HCT116 (cell line): ENCODE measurements around the gene EIF3F. TPM values are rescaled to one million over a fixed set of nuclear protein-coding genes. Genes with fewer than 3 reads are reported as not detected.

Experiments
- ATAC-seq: fragments of 200-7000 bp; cut with Tn5 transposase; 2 replicates; pipeline ENCODE4 v1.9.1; 2020; ENCODE audit warnings: mild to moderate bottlenecking, moderate library complexity
- BruUV-seq: library from RNA; stranded (reverse); fragments of 400-500 nt; replicated peaks from 2 replicates; lab custom pipeline; 2021; lab: Mats Ljungman, UMichigan
- CTCF ChIA-PET: fragments of 300-600 bp; sonication (Branson Sonifier 250); formaldehyde crosslinking; loops from one replicate; lab custom pipeline; 2021; ENCODE audit warnings: antibody characterized with exemption; lab: Charles Lee
- POLR2A ChIA-PET: fragments of 300-600, 350-600 bp; sonication (Branson Sonifier 250); formaldehyde crosslinking; loops from one replicate; lab custom pipeline; 2021; ENCODE audit warnings: antibody characterized with exemption; lab: Charles Lee
- RAD21 ChIA-PET, 2 experiments: fragments of 300-600 bp; sonication (Branson Sonifier 250); formaldehyde crosslinking; loops; one replicate each; lab custom pipeline; 2023; ENCODE audit warnings: low total read pairs in 2 of 2; ENCODE audit not compliant: uncharacterized antibody in 2 of 2, unreplicated experiment in 2 of 2, low non-redundant PET in 1 of 2; lab: Charles Lee
- DNase-seq: peaks from one replicate; pipeline ENCODE4 v3.0.0-alpha.2; 2010; ENCODE audit warnings: low read depth, low spot score
- H2AFZ ChIP-seq: fragments of 200-600 bp; shearing (Covaris generic), sonication (generic); 2 replicates; pipeline ENCODE4 v1.6.1; 2017; ENCODE audit warnings: low read depth, mixed run types, mixed read lengths, antibody characterized with exemption, low read length; ENCODE audit not compliant: poor library complexity, severe bottlenecking
- H3K27ac ChIP-seq: 2 replicates; pipeline ENCODE4 v1.5.1; 2012; ENCODE audit warnings: low read depth, low read length
- H3K27me3 ChIP-seq: fragments of 200-600 bp; sonication (generic); 2 replicates; pipeline ENCODE4 v1.6.1; 2016; ENCODE audit warnings: mixed run types, low read length, mixed read lengths; ENCODE audit not compliant: insufficient read depth
- H3K36me3 ChIP-seq, 2 experiments: fragments of 200-500 bp in 1 of 2; fragments of 200-600 bp in 1 of 2; sonication (Bioruptor generic) in 1 of 2; sonication (generic) in 1 of 2; 2 replicates each; pipeline versions ENCODE4 v1.5.1 to v1.6.1; 2014 to 2016; ENCODE audit warnings: low read length in 2 of 2, inconsistent platforms in 1 of 2, mixed read lengths in 1 of 2, mixed run types in 1 of 2; ENCODE audit not compliant: insufficient read depth in 2 of 2, control insufficient read depth in 1 of 2
- H3K4me1 ChIP-seq, 2 experiments: fragments of 200-600 bp in 1 of 2; sonication (generic) in 1 of 2; 2 replicates each; pipeline versions ENCODE4 v1.5.1 to v1.6.1; 2012 to 2017; ENCODE audit warnings: low read length in 2 of 2, inconsistent platforms in 1 of 2, mild to moderate bottlenecking in 1 of 2, mixed read lengths in 1 of 2, mixed run types in 1 of 2, moderate library complexity in 1 of 2; ENCODE audit not compliant: insufficient read depth in 2 of 2, control insufficient read depth in 1 of 2
- H3K4me2 ChIP-seq: fragments of 200-600 bp; sonication (generic); 2 replicates; pipeline ENCODE4 v1.6.1; 2017; ENCODE audit warnings: mixed run types, low read length, mixed read lengths
- H3K4me3 ChIP-seq, 2 experiments: fragments of 200-600 bp in 1 of 2; sonication (generic) in 1 of 2; replicated peaks in 1 of 2; 2 replicates each; pipeline ENCODE4 v1.5.1; 2011 to 2016; ENCODE audit warnings: low read length in 2 of 2, control low read depth in 1 of 2, low read depth in 1 of 2, mild to moderate bottlenecking in 1 of 2, mixed read lengths in 1 of 2, mixed run types in 1 of 2
- H3K79me2 ChIP-seq: fragments of 200-600 bp; sonication (generic); 2 replicates; pipeline ENCODE4 v1.6.1; 2017; ENCODE audit warnings: mild to moderate bottlenecking, mixed run types, low read length, moderate library complexity, mixed read lengths; ENCODE audit not compliant: insufficient read depth
- H3K9ac ChIP-seq: fragments of 200-600 bp; sonication (generic); 2 replicates; pipeline ENCODE4 v1.6.1; 2016; ENCODE audit warnings: low read length, mixed read lengths
- H3K9me2 ChIP-seq: fragments of 200-600 bp; sonication (generic), shearing (Covaris generic); 2 replicates; pipeline ENCODE4 v1.6.1; 2017; ENCODE audit warnings: mixed run types, mild to moderate bottlenecking, moderate library complexity; ENCODE audit not compliant: insufficient read depth
- H3K9me3 ChIP-seq, 2 experiments: fragments of 200-500 bp in 1 of 2; fragments of 200-600 bp in 1 of 2; sonication (Bioruptor generic) in 1 of 2; sonication (generic) in 1 of 2; 2 replicates each; pipeline ENCODE4 v1.6.1; 2014 to 2017; ENCODE audit warnings: low read length in 2 of 2, mixed read lengths in 2 of 2, inconsistent platforms in 1 of 2, low read depth in 1 of 2, mild to moderate bottlenecking in 1 of 2, mixed run types in 1 of 2, moderate library complexity in 1 of 2; ENCODE audit not compliant: control insufficient read depth in 1 of 2, insufficient read depth in 1 of 2
- H4K20me1 ChIP-seq: fragments of 200-600 bp; sonication (generic), shearing (Covaris generic); 2 replicates; pipeline ENCODE4 v1.6.1; 2017; ENCODE audit warnings: mixed run types, mild to moderate bottlenecking, moderate library complexity; ENCODE audit not compliant: insufficient read depth
- ELF1 ChIP-seq: IDR thresholded peaks from 2 replicates; pipeline ENCODE4 v1.6.1; 2012; ENCODE audit warnings: low read depth, borderline replicate concordance
- POLR2A ChIP-seq: IDR thresholded peaks from 2 replicates; pipeline ENCODE4 v1.7.0; 2011; ENCODE audit warnings: borderline replicate concordance; ENCODE audit not compliant: insufficient read depth, insufficient read length; ENCODE audit errors: extremely low read depth
- POLR2AphosphoS5 ChIP-seq: IDR thresholded peaks from 2 replicates; pipeline ENCODE4 v1.6.1; 2011; ENCODE audit warnings: mild to moderate bottlenecking, low read depth, low read length, moderate library complexity
- RAD21 ChIP-seq: IDR thresholded peaks from 2 replicates; pipeline ENCODE4 v1.6.1; 2012; ENCODE audit warnings: low read depth, mild to moderate bottlenecking
- SIN3A ChIP-seq: IDR thresholded peaks from 2 replicates; pipeline ENCODE4 v1.6.1; 2012; ENCODE audit warnings: low read depth
- TCF7L2 ChIP-seq: IDR thresholded peaks from 2 replicates; pipeline ENCODE4 v1.7.0; 2011; ENCODE audit warnings: borderline replicate concordance, inconsistent platforms; ENCODE audit not compliant: insufficient read depth, insufficient read length; ENCODE audit errors: extremely low read depth
- ZFX ChIP-seq: fragments of 450-650 bp; IDR thresholded peaks from 2 replicates; pipeline ENCODE4 v1.6.1; 2017
- intact Hi-C: fragments of 100-400 bp; cut with micrococcal nuclease; formaldehyde crosslinking; loops from 2 replicates; pipeline ENCODE4 v1.10.0; 2022
- total RNA-seq: library from RNA; stranded (reverse); gene quantifications from one replicate; pipeline ENCODE4 v1.2.1, GENCODE V29; 2021; ENCODE audit not compliant: unreplicated experiment
- TF ChIP-seq, protein P1 (sequence below): IDR thresholded peaks from 2 replicates; pipeline ENCODE4 v1.6.1; 2012
- TF ChIP-seq, protein P2 (sequence below): IDR thresholded peaks from 2 replicates; pipeline ENCODE4 v1.6.1; 2012; ENCODE audit warnings: low read depth
- TF ChIP-seq, protein P3 (sequence below), 3 experiments: fragments of 200-600 bp in 1 of 3; sonication (generic) in 1 of 3; IDR thresholded peaks in 2 of 3; conservative IDR thresholded peaks in 1 of 3; 2 replicates each; pipeline ENCODE4 v1.5.1; 2012 to 2017; ENCODE audit warnings: low read depth in 2 of 3, low read length in 2 of 3, antibody characterized with exemption in 1 of 3, borderline replicate concordance in 1 of 3, control low read depth in 1 of 3, mild to moderate bottlenecking in 1 of 3, mixed read lengths in 1 of 3, mixed run types in 1 of 3, moderate library complexity in 1 of 3; ENCODE audit not compliant: insufficient read depth in 1 of 3

Gene EIF3F
- total RNA-seq, 1 experiment from 2014 or later = 313 TPM

DNA sequence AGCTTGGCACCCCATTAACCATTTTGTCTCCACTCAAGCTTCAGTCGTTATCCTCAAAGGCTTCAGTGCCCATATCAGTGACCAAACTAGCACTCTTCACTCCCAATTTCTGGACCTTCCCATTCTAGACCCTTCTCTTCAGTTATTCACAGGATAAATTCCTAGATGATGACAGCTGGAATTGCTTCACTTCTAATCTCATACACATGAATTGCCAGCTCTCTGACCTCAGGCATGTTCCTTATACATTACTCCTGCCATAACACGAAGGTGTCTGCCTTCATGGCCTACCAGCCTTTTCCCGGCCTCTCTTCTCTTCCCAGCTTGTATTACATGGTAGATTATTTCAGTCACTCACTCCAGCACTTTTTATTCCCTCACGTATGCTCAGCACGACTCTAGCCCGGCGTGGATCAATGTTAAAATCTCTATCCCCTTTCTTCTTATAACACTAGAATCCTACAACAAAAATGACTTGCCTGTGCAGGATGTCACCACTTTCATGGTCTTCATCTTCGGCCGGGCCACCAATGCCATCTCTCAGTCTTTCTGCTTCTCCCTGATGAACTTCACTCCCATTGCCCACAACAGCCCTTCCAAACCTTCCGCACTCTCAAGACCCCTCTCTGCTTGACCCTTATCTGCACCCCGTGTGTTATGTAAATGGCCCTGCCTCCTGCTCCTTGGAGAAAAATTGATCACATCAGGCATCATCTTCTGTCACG lies 36.9 kb downstream of the EIF3F start:
- no peak overlapping the region for H3K4me2 ChIP-seq
- RAD21 ChIA-PET = no interaction called here
- BruUV-seq = no TSS peak
- no peaks in the 10 kb centered on the region for H3K9me2 ChIP-seq
- no peaks in the 10 kb centered on the region for H3K4me1 ChIP-seq
- H3K27me3 ChIP-seq = no peaks in the 10 kb centered on the region
- H2AFZ ChIP-seq = no peak overlapping the region
- no peaks in the 10 kb centered on the region for H3K36me3 ChIP-seq
- no peaks in the 10 kb centered on the region for H4K20me1 ChIP-seq
- H3K79me2 ChIP-seq = no peaks in the 10 kb centered on the region
- no peak for TF ChIP-seq RAD21
- no peak for TF ChIP-seq POLR2AphosphoS5
- TF ChIP-seq, protein P1, sequence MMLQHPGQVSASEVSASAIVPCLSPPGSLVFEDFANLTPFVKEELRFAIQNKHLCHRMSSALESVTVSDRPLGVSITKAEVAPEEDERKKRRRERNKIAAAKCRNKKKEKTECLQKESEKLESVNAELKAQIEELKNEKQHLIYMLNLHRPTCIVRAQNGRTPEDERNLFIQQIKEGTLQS = no peak
- TF ChIP-seq, protein P2, sequence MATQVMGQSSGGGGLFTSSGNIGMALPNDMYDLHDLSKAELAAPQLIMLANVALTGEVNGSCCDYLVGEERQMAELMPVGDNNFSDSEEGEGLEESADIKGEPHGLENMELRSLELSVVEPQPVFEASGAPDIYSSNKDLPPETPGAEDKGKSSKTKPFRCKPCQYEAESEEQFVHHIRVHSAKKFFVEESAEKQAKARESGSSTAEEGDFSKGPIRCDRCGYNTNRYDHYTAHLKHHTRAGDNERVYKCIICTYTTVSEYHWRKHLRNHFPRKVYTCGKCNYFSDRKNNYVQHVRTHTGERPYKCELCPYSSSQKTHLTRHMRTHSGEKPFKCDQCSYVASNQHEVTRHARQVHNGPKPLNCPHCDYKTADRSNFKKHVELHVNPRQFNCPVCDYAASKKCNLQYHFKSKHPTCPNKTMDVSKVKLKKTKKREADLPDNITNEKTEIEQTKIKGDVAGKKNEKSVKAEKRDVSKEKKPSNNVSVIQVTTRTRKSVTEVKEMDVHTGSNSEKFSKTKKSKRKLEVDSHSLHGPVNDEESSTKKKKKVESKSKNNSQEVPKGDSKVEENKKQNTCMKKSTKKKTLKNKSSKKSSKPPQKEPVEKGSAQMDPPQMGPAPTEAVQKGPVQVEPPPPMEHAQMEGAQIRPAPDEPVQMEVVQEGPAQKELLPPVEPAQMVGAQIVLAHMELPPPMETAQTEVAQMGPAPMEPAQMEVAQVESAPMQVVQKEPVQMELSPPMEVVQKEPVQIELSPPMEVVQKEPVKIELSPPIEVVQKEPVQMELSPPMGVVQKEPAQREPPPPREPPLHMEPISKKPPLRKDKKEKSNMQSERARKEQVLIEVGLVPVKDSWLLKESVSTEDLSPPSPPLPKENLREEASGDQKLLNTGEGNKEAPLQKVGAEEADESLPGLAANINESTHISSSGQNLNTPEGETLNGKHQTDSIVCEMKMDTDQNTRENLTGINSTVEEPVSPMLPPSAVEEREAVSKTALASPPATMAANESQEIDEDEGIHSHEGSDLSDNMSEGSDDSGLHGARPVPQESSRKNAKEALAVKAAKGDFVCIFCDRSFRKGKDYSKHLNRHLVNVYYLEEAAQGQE = no peak
- TF ChIP-seq POLR2A = no peak
- TF ChIP-seq ELF1 = no peak
- TF ChIP-seq, protein P3, sequence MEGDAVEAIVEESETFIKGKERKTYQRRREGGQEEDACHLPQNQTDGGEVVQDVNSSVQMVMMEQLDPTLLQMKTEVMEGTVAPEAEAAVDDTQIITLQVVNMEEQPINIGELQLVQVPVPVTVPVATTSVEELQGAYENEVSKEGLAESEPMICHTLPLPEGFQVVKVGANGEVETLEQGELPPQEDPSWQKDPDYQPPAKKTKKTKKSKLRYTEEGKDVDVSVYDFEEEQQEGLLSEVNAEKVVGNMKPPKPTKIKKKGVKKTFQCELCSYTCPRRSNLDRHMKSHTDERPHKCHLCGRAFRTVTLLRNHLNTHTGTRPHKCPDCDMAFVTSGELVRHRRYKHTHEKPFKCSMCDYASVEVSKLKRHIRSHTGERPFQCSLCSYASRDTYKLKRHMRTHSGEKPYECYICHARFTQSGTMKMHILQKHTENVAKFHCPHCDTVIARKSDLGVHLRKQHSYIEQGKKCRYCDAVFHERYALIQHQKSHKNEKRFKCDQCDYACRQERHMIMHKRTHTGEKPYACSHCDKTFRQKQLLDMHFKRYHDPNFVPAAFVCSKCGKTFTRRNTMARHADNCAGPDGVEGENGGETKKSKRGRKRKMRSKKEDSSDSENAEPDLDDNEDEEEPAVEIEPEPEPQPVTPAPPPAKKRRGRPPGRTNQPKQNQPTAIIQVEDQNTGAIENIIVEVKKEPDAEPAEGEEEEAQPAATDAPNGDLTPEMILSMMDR (IDR thresholded peaks at IDR 0.05 in 2 of 3, conservative IDR thresholded peaks at IDR 0.05 in 1 of 3; ENCODE audit: borderline replicate concordance in 1 of 3, insufficient read depth in 1 of 3, low read depth in 2 of 3, low read length in 2 of 3) = no peak
- TF ChIP-seq TCF7L2 = no peak
- TF ChIP-seq SIN3A = no peak
- TF ChIP-seq ZFX = no peak
- TF ChIP-seq, all 23 proteins: peak for 0
- Histone ChIP-seq H3K9me3 (no peaks in the 10 kb centered on the region), H3K9ac (no peak overlapping the region), H3K4me3 (no peak overlapping the region), H3K27ac (no peak overlapping the region)
- POLR2A ChIA-PET = no interaction called here
- intact Hi-C loops = no loop called here
- DNase-seq (no peak), ATAC-seq (no peak)
- CTCF ChIA-PET = interaction anchor here (2.4 kb wide), 1 partner anchor 9 kb away, joined by 7 read pairs; no protein-coding TSS in a partner anchor
